H1 (cell line): ENCODE results near the gene ADAM23.

Experiments
- BCL11A ChIP-seq, 2 experiments: IDR thresholded peaks; one replicate each; pipeline ENCODE4 v1.6.1; 2011; ENCODE audit warnings: low read depth in 2 of 2, low read length in 2 of 2, mild to moderate bottlenecking in 2 of 2
- CBX8 ChIP-seq: fragments of 300-800, 300-1000 bp; sonication (generic); IDR thresholded peaks from 2 replicates; pipeline ENCODE4 v1.7.1; 2016; ENCODE audit warnings: low read depth, low read length, borderline replicate concordance
- CHD2 ChIP-seq: IDR thresholded peaks from 2 replicates; pipeline ENCODE4 v1.6.1; 2012; ENCODE audit warnings: low read length, improper control_type of control experiment
- EP300 ChIP-seq, 2 experiments: IDR thresholded peaks; 1 replicate in 1 of 2; 2 replicates in 1 of 2; pipeline ENCODE4 v1.6.1; 2011 to 2012; ENCODE audit warnings: low read depth in 2 of 2, low read length in 2 of 2, mild to moderate bottlenecking in 2 of 2, borderline replicate concordance in 1 of 2, inconsistent platforms in 1 of 2, moderate library complexity in 1 of 2
- SUZ12 ChIP-seq: fragments of 200-600 bp; sonication (generic); IDR thresholded peaks from 2 replicates; pipeline ENCODE4 v1.6.1; 2012; ENCODE audit warnings: mild to moderate bottlenecking, inconsistent platforms, low read length, moderate library complexity, mixed read lengths
- TAF1 ChIP-seq: IDR thresholded peaks from 2 replicates; pipeline ENCODE4 v1.6.1; 2011; ENCODE audit warnings: mild to moderate bottlenecking, low read depth, low read length
- YY1 ChIP-seq: IDR thresholded peaks from 2 replicates; pipeline ENCODE4 v1.6.1; 2011; ENCODE audit warnings: low read depth, mild to moderate bottlenecking, low read length
- ZNF274 ChIP-seq: IDR thresholded peaks from 2 replicates; pipeline ENCODE4 v1.7.0; 2012; ENCODE audit warnings: low read length, borderline replicate concordance; ENCODE audit errors: extremely low read depth
- TF ChIP-seq, protein P1 (sequence below), 3 experiments: IDR thresholded peaks; 1 replicate in 2 of 3; 2 replicates in 1 of 3; pipeline versions ENCODE4 v1.5.1 to v1.6.1; 2011; ENCODE audit warnings: low read length in 3 of 3, mild to moderate bottlenecking in 3 of 3, inconsistent platforms in 2 of 3, low read depth in 1 of 3, moderate library complexity in 1 of 3; ENCODE audit not compliant: insufficient read depth in 1 of 3; ENCODE audit errors: control extremely low read depth in 1 of 3
- TF ChIP-seq, protein P2 (sequence below): IDR thresholded peaks from 2 replicates; pipeline ENCODE4 v1.6.1; 2011; ENCODE audit warnings: low read depth, mild to moderate bottlenecking, low read length; ENCODE audit not compliant: insufficient read depth
- TF ChIP-seq, protein P3 (sequence below): IDR thresholded peaks from 2 replicates; pipeline ENCODE4 v1.6.1; 2012; ENCODE audit warnings: inconsistent platforms
- TF ChIP-seq, protein P4 (sequence below): fragments of 300-600 bp; sonication (generic); IDR thresholded peaks from 2 replicates; pipeline ENCODE4 v1.7.1; 2012; ENCODE audit warnings: low read length, moderate library complexity, mild to moderate bottlenecking, inconsistent platforms; ENCODE audit not compliant: insufficient replicate concordance

DNA sequence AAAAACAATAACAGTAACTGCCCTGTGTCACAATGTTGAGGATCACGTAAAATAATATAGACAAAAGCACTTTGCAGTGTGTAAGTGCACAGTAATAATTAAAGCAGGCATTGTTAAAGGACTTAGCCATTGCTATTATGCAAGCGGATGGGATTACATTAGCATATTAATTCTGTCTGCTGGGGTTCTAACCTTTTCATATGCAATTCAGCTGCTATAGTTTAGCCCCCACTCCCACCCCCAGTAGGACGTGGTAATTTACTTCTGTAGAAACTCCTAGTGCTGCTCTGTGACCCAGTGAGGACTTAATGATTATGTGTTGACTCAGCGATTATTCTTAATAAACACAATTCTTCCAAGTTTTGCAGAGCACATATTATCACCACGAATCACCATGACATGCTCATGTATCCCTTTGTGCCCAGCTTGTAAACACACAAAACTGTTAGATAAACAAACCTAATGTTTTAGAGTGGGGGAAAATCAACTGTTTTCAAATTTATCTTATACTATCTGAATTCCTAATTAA lies 5.1 kb upstream of the ADAM23 start:
- TF ChIP-seq YY1 (no peak), BCL11A (IDR thresholded peaks at IDR 0.05; ENCODE audit: low read depth in 2 of 2, low read length in 2 of 2) (no peak), TAF1 (no peak), SUZ12 (no peak), CBX8 (no peak), EP300 (IDR thresholded peaks at IDR 0.05; ENCODE audit: borderline replicate concordance in 1 of 2, low read depth in 2 of 2, low read length in 2 of 2) (no peak), CHD2 (no peak), ZNF274 (no peak)
- TF ChIP-seq, protein P1, sequence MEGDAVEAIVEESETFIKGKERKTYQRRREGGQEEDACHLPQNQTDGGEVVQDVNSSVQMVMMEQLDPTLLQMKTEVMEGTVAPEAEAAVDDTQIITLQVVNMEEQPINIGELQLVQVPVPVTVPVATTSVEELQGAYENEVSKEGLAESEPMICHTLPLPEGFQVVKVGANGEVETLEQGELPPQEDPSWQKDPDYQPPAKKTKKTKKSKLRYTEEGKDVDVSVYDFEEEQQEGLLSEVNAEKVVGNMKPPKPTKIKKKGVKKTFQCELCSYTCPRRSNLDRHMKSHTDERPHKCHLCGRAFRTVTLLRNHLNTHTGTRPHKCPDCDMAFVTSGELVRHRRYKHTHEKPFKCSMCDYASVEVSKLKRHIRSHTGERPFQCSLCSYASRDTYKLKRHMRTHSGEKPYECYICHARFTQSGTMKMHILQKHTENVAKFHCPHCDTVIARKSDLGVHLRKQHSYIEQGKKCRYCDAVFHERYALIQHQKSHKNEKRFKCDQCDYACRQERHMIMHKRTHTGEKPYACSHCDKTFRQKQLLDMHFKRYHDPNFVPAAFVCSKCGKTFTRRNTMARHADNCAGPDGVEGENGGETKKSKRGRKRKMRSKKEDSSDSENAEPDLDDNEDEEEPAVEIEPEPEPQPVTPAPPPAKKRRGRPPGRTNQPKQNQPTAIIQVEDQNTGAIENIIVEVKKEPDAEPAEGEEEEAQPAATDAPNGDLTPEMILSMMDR (IDR thresholded peaks at IDR 0.05; ENCODE audit: control extremely low read depth in 1 of 3, insufficient read depth in 1 of 3, low read depth in 1 of 3, low read length in 3 of 3): no peak
- TF ChIP-seq, protein P2, sequence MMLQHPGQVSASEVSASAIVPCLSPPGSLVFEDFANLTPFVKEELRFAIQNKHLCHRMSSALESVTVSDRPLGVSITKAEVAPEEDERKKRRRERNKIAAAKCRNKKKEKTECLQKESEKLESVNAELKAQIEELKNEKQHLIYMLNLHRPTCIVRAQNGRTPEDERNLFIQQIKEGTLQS: no peak
- TF ChIP-seq, protein P3, sequence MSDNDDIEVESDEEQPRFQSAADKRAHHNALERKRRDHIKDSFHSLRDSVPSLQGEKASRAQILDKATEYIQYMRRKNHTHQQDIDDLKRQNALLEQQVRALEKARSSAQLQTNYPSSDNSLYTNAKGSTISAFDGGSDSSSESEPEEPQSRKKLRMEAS: no peak
- TF ChIP-seq, protein P4, sequence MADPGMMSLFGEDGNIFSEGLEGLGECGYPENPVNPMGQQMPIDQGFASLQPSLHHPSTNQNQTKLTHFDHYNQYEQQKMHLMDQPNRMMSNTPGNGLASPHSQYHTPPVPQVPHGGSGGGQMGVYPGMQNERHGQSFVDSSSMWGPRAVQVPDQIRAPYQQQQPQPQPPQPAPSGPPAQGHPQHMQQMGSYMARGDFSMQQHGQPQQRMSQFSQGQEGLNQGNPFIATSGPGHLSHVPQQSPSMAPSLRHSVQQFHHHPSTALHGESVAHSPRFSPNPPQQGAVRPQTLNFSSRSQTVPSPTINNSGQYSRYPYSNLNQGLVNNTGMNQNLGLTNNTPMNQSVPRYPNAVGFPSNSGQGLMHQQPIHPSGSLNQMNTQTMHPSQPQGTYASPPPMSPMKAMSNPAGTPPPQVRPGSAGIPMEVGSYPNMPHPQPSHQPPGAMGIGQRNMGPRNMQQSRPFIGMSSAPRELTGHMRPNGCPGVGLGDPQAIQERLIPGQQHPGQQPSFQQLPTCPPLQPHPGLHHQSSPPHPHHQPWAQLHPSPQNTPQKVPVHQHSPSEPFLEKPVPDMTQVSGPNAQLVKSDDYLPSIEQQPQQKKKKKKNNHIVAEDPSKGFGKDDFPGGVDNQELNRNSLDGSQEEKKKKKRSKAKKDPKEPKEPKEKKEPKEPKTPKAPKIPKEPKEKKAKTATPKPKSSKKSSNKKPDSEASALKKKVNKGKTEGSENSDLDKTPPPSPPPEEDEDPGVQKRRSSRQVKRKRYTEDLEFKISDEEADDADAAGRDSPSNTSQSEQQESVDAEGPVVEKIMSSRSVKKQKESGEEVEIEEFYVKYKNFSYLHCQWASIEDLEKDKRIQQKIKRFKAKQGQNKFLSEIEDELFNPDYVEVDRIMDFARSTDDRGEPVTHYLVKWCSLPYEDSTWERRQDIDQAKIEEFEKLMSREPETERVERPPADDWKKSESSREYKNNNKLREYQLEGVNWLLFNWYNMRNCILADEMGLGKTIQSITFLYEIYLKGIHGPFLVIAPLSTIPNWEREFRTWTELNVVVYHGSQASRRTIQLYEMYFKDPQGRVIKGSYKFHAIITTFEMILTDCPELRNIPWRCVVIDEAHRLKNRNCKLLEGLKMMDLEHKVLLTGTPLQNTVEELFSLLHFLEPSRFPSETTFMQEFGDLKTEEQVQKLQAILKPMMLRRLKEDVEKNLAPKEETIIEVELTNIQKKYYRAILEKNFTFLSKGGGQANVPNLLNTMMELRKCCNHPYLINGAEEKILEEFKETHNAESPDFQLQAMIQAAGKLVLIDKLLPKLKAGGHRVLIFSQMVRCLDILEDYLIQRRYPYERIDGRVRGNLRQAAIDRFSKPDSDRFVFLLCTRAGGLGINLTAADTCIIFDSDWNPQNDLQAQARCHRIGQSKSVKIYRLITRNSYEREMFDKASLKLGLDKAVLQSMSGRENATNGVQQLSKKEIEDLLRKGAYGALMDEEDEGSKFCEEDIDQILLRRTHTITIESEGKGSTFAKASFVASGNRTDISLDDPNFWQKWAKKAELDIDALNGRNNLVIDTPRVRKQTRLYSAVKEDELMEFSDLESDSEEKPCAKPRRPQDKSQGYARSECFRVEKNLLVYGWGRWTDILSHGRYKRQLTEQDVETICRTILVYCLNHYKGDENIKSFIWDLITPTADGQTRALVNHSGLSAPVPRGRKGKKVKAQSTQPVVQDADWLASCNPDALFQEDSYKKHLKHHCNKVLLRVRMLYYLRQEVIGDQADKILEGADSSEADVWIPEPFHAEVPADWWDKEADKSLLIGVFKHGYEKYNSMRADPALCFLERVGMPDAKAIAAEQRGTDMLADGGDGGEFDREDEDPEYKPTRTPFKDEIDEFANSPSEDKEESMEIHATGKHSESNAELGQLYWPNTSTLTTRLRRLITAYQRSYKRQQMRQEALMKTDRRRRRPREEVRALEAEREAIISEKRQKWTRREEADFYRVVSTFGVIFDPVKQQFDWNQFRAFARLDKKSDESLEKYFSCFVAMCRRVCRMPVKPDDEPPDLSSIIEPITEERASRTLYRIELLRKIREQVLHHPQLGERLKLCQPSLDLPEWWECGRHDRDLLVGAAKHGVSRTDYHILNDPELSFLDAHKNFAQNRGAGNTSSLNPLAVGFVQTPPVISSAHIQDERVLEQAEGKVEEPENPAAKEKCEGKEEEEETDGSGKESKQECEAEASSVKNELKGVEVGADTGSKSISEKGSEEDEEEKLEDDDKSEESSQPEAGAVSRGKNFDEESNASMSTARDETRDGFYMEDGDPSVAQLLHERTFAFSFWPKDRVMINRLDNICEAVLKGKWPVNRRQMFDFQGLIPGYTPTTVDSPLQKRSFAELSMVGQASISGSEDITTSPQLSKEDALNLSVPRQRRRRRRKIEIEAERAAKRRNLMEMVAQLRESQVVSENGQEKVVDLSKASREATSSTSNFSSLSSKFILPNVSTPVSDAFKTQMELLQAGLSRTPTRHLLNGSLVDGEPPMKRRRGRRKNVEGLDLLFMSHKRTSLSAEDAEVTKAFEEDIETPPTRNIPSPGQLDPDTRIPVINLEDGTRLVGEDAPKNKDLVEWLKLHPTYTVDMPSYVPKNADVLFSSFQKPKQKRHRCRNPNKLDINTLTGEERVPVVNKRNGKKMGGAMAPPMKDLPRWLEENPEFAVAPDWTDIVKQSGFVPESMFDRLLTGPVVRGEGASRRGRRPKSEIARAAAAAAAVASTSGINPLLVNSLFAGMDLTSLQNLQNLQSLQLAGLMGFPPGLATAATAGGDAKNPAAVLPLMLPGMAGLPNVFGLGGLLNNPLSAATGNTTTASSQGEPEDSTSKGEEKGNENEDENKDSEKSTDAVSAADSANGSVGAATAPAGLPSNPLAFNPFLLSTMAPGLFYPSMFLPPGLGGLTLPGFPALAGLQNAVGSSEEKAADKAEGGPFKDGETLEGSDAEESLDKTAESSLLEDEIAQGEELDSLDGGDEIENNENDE: no peak
